Measurements from ENCODE around the gene GPSM3.

The GPSM3 gene

GRCh38 chr6:32170294-32170693 is 22.1 kb downstream of the GPSM3 start:
- no peak for DNase-seq

DNA sequence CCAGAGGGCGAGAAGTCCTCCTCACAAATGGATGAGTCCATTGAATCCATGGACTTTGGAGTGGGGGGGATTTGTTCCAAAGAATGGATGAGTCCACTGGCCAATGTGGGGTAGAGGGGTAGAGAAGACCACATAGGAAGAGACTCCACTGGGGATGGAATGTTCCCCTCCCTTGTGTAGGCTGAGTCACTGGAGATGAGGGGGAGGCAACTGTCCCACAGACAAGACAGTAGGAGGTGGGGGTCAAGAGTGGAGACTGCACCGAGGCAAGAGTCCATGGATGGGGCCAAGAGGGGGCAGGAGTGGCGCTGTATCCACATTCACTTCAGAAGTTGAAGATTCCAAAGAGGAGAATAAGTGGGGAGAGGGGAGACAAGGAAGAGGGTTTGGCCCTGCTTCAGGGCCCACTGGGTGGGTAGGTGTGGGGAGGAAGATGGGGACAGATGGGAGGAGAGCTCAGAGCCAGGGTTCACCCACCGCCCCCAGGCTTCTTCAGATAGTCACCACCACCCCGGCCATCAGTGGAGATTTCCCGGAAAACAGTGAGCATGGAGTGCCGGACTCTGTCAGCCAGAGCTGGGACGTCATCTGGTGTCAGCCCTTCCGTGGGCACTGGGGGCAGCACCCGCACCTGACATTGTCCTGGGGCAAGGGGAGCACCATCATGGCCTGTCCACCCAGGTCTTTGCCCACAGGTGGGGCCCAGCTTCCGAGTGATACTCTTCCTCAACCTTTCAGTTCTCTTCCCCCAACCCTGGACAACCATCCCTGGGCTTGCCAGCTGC is 23.4 kb downstream of the GPSM3 start:
- DNase-seq: no peak

GRCh38 chr6:32168350-32168749 is 24.1 kb downstream of the GPSM3 start:
- DNase-seq: no peak

DNA sequence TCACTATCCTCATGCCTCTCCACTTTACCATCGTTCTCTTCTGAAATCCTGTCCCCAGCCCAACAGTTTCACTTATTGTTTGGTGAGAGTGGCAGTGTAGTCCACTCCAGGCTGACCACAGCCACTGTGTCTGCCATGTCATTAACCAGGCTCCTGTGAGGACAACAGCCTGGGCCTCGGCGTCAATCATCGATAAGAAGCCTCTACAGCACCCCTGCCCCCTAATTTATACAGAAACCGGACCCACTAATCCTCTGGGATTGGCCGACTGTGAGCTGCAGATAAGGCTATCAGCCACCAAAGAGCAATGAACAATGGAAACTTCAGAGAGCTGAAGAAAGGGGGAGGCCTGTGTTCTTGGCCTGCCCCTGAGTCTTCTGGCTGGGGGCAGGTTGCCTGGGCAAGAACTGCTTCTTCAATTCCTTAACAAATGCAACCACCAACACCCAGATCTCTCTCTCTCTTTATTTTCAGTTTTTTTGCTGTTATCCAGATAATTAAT is 24.6 kb downstream of the GPSM3 start:
- DNase-seq: no peak

GRCh38 chr6:32167154-32167760 is 25.2 kb downstream of the GPSM3 start:
- DNase-seq: no peak

DNA sequence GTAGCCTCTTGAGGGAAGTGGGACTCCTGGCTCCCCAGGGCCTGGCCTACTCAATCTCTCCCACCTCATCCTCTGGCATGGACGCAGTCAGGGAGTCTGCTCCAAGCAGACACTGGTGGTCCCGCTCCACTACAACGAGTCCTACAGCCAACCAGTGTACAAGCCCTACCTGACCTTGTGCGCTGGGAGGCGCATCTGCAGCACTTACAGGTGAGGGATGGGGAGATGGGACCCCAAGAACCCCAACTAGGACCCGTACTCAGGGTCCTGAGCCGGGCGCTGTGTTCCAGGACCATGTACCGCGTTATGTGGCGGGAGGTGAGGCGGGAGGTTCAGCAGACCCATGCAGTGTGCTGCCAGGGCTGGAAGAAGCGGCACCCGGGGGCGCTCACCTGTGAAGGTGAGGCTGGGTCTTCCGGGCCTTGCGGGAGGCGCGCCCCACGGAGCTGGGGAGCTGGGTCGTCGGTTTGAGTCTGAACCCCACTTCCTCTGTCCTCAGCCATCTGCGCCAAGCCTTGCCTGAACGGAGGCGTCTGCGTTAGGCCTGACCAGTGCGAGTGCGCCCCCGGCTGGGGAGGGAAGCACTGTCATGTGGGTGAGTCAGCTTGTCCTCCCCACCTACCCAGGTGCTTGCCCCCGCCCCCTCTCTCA is 25.9 kb downstream of the GPSM3 start:
- DNase-seq: no peak

DNA sequence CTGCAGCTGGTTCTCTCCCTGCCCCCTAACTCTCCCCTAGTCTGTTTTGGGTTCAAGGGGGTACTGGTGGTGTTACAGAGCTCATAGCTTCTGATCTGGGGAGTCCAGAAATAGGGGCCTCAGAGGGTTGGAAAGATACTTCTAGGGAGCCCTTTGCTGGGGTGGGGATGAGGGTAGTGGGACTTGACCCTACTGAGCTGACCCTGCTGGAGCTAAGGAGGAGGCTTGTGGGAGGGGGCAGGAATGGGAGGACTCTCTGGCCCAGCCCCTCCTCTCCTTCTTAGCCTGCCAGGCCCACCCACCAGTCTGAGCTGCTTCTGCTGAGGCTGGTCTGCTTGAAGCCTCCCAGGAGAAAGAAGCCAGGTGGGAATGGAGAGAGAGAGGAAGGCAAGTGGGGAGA is 28.1 kb downstream of the GPSM3 start, which contains the start of gene EGFL8:
TSS of gene EGFL8 (plus strand) at position 301 of the 400 bp plus-strand sequence. CDS start 1,571 bp downstream, outside the sequence.
- no peak for DNase-seq

DNA sequence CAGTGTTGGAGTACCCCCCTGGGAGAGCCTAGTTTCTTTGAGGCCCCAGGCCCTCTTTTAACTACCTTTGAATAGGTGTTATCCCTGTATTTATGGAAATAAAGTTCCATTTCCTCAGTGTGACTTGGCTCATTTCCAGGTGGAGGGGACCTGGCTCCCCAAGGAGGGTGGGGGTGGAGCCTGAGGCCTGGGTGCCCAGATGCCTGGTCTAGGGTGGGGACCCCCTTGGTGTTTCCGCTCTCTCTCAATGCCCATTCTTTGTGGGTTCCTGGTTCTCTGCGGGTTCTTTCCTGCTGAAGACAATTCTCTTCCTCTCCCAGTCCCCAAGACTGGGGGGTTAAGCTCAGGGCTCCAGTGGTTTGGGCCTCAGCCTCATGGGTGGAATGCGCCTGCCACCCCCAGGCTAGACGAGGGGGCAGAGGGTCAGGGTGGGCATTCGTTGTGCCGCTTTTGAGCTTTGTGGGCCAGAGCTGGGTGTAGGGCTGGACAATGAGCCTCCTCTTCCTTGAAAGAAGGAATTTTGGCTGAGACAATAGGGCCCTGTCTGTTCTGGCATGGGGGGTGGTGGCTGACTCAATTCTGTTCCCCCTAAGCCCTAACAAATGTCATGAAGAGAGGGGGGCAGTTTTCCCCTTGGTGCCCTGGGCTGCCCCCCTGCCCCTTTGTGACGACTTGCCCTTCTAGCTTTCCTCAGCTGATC is 28.7 kb downstream of the GPSM3 start:
- no peak for DNase-seq

GRCh38 chr6:32158052-32158451 is 34.4 kb downstream of the GPSM3 start:
- no peak for DNase-seq

- no peak for DNase-seq
Observed at GRCh38 chr6:32156891-32157290, 35.6 kb downstream of the GPSM3 start.

- peak; percentile 69 to 72 for DNase-seq
Observed at GRCh38 chr6:32154514-32155161, 37.8 kb downstream of the GPSM3 start.

DNA sequence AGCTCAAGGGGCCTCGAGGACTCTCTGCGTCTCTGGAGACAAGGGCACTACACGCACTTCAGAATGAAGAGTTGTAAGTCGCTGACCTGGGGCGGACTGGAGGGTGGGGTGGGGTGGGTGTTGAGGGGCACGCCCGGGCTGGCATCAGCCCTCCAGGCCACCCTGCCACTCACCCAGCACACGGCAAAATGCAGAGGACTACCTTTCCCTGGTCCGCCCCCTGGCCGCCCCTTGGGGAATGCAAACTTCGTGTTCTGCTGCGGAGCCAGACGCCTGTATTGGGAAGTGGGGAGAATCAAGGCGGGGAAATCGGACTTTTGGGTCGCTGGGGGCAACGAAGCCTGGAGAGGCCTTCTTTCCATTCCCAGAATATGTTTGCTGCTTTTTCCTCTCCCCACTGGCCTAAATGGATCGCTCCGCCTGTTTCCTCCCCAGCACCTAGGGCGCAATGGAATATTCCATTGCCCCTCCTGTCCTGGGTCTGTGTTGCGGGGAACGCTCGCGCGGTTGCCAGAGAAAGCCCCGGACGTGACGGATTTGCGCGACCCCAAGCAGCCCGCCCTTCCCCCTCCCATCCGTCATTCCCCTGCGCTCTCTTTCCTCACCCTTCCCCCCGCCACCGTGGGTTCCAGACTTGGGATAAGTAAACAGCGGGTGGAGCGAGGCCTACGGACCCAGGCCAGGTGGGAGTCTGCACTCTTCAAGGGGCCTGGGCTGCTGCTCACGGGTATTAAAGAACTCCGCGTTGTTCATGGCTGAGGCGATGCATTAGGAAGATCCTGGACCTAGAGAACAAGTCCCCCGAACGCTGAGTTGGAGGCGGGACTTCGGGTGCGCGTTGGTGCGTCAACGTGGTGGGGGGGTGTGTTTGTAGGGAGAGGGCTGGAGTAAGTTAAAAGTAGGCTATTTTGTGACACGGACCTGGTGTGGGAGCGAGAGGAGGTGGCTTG is 38.6 kb downstream of the GPSM3 start, which contains the start of gene PPT2:
TSS of gene PPT2 (plus strand) at position 578 of the 950 bp plus-strand sequence. CDS start 454 bp downstream, outside the sequence.
- DNase-seq: peak; percentile 82 to 84

- DNase-seq: no peak
Observed at GRCh38 chr6:32152769-32153563, 39.5 kb downstream of the GPSM3 start.

DNA sequence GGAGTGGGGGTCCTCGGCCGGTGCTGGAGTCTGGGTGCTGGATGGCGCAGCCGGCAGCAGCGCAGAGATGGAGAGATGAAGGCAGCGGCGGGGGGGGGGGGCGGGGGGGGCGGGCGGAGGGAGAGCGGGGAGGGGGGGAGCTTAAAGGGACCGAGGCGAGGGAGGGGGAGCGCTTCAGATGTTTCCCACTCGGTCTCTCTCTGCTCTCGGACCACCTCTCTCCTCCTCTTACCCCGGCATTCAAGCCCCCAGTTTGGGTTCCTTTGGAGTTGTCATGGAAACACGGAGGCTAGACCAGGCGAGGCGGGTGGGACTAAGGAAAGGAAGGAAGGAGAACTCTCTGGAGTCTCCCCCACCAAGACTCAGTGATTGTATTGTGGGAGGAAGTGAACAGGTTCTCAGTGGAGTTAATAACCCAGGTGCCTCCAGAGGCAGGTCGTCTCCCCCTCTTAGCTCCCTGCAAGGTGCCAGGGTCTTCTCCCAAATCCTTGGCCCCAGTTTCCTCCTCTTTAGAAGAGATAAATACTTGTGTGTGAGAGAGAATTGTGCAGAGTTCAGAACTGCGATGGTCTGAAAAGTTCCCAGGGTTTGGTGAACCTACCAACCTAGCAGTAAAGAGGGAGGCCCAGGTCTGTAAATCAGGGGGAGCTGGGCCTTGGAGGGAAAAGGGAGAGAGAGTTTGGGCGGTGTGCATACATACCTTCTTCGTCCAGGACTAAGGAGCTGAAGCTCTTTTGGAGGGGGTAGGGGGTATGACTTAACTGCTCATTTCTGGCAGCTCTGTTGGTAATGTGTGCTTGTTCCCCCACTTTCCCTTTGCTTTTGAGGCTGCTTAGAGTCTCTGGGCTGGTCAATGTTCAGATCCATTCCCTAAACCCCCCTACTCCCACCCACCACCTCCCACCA is 40.3 kb downstream of the GPSM3 start, which contains the start of gene PRRT1:
TSS of gene PRRT1 (minus strand) at position 77 of the 906 bp plus-strand sequence. CDS start 112 bp downstream, outside the sequence.
- DNase-seq: no peak

DNA sequence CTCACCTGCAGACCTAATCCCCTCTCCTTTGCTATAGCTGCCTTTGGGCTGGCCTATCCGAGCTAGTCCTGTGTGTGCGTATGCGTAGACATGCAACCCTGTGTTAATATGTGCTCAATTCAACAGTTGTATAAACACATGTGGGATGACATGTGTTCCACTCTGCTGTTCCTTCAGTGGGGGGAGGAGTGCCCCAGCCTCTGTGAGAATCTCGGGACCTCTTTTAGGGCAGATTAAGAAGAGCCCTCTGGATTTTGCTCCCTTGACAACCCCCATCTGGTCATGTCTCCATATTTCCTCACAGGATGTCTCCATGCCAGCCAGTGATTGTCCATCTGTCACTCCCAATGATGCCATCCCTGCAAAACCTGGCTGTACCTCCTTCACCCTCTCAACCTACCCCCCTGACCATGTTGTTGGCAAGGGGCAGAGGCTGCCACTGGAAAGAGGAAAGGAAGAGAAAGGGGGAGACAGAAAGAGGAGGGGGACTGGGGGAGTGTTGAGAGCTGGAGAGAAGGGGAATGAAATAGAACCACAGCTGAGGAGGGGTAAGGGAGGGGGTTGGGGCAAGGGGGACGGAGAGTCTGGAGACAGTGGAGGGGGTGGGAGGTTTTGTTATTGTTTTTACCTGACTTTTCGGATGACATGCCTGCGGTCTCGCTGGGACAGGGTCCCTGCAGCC is 41.1 kb downstream of the GPSM3 start:
- DNase-seq: no peak

GRCh38 chr6:32149932-32150870 is 42.2 kb downstream of the GPSM3 start:
- DNase-seq: no peak

DNA sequence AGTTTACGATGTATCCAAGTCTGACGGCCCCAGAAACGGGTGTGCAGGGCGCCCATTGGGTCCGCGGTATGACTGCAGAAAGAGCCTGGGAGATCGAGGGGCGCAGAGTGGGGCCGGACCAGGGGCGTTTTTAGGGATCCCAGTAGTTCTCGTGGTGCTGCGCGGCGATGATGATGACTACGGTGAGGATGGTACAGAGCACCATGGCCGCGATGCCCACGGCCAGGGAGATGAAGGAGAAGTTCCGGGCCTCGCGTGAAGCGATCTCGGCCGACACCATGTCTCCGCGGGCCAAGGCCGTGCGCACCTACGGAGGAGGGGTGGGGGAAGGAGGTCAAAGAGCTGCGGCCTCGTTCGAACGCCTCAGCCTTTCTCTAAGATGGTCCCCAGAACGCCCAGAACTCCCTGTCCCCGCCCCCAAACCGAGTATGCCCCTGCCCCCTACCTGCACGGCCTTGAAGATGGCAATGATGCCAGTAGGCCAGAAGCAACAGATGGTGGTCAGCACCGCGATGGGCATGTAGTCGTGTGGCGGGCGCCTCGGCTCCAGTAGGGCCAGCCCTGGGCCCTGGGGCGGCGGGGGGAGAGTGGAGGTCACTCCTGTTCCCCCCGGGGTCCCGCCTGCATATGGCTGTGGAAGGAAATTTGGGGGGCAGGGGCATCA is 43.2 kb downstream of the GPSM3 start:
- DNase-seq: no peak
